ENCODE results near the gene SPO11.

Gene SPO11

GRCh38 chr20:57384953-57385761 lies 55.6 kb downstream of the SPO11 start:
- no peak overlapping the region for H3K27ac ChIP-seq (ENCODE audit: low read depth, low read length, severe bottlenecking)
- WGBS, 2 experiments (ENCODE audit: insufficient coverage in 2 of 2): 93 to 95% methylated on average over 24 to 28 of the region's 29 CpGs
- H3K4me3 ChIP-seq (ENCODE audit: extremely low read depth, insufficient read depth, low read length, poor library complexity, severe bottlenecking): no peak overlapping the region
- H3K4me1 ChIP-seq (ENCODE audit: control insufficient read depth, insufficient read depth, low read length, poor library complexity, severe bottlenecking): peaks cover 7% of the 10 kb centered on the region
- H3K9me3 ChIP-seq (ENCODE audit: control insufficient read depth, low read length): no peaks in the 10 kb centered on the region
- H3K36me3 ChIP-seq (ENCODE audit: control insufficient read depth, insufficient read depth, low read length): peaks cover 19% of the 10 kb centered on the region

GRCh38 chr20:57385940-57386339 lies 56.3 kb downstream of the SPO11 start:
- 95 to 100% methylated on average over 3 to 4 of the region's 6 CpGs for WGBS, 2 experiments (ENCODE audit: insufficient coverage in 2 of 2)

GRCh38 chr20:57386762-57387161 lies 57.2 kb downstream of the SPO11 start:
- H3K27ac ChIP-seq (ENCODE audit: low read depth, low read length, severe bottlenecking): no peak overlapping the region
- H3K9me3 ChIP-seq (ENCODE audit: control insufficient read depth, low read length): no peaks in the 10 kb centered on the region
- 95 to 100% methylated on average over 3 to 4 of the region's 4 CpGs for WGBS, 2 experiments (ENCODE audit: insufficient coverage in 2 of 2)
- peaks cover 14% of the 10 kb centered on the region for H3K36me3 ChIP-seq (ENCODE audit: control insufficient read depth, insufficient read depth, low read length)
- peaks cover 13% of the 10 kb centered on the region for H3K4me1 ChIP-seq (ENCODE audit: control insufficient read depth, insufficient read depth, low read length, poor library complexity, severe bottlenecking)
- no peak overlapping the region for H3K4me3 ChIP-seq (ENCODE audit: extremely low read depth, insufficient read depth, low read length, poor library complexity, severe bottlenecking)

More at GRCh38 chr20:57385940-57386339, 56.3 kb downstream of the SPO11 start:
- H3K9me3 ChIP-seq (ENCODE audit: control insufficient read depth, low read length): no peaks in the 10 kb centered on the region
- peaks cover 13% of the 10 kb centered on the region for H3K4me1 ChIP-seq (ENCODE audit: control insufficient read depth, insufficient read depth, low read length, poor library complexity, severe bottlenecking)
- no peak overlapping the region for H3K4me3 ChIP-seq (ENCODE audit: extremely low read depth, insufficient read depth, low read length, poor library complexity, severe bottlenecking)
- peaks cover 14% of the 10 kb centered on the region for H3K36me3 ChIP-seq (ENCODE audit: control insufficient read depth, insufficient read depth, low read length)
- H3K27ac ChIP-seq (ENCODE audit: low read depth, low read length, severe bottlenecking): no peak overlapping the region

- Histone ChIP-seq H3K4me1 (ENCODE audit: control insufficient read depth, insufficient read depth, low read length, poor library complexity, severe bottlenecking) (peaks cover 13% of the 10 kb centered on the region), H3K27ac (ENCODE audit: low read depth, low read length, severe bottlenecking) (no peak overlapping the region), H3K9me3 (ENCODE audit: control insufficient read depth, low read length) (no peaks in the 10 kb centered on the region), H3K4me3 (ENCODE audit: extremely low read depth, insufficient read depth, low read length, poor library complexity, severe bottlenecking) (no peak overlapping the region), H3K36me3 (ENCODE audit: control insufficient read depth, insufficient read depth, low read length) (peaks cover 11% of the 10 kb centered on the region)
- WGBS, 2 experiments (ENCODE audit: insufficient coverage in 2 of 2): 84 to 97% methylated on average over 6 to 7 of the region's 8 CpGs
These were observed 57.9 kb downstream of the SPO11 start for GRCh38 chr20:57387463-57387862.

GRCh38 chr20:57387945-57388371 lies 58.4 kb downstream of the SPO11 start:
- H3K4me1 ChIP-seq (ENCODE audit: control insufficient read depth, insufficient read depth, low read length, poor library complexity, severe bottlenecking): peaks cover 17% of the 10 kb centered on the region
- 90 to 93% methylated on average over 4 to 5 of the region's 7 CpGs for WGBS, 2 experiments (ENCODE audit: insufficient coverage in 2 of 2)
- no peak overlapping the region for H3K4me3 ChIP-seq (ENCODE audit: extremely low read depth, insufficient read depth, low read length, poor library complexity, severe bottlenecking)
- H3K36me3 ChIP-seq (ENCODE audit: control insufficient read depth, insufficient read depth, low read length): peaks cover 11% of the 10 kb centered on the region
- no peaks in the 10 kb centered on the region for H3K9me3 ChIP-seq (ENCODE audit: control insufficient read depth, low read length)
- H3K27ac ChIP-seq (ENCODE audit: low read depth, low read length, severe bottlenecking): no peak overlapping the region

- no peaks in the 10 kb centered on the region for H3K9me3 ChIP-seq (ENCODE audit: control insufficient read depth, low read length)
- no peak overlapping the region for H3K4me3 ChIP-seq (ENCODE audit: extremely low read depth, insufficient read depth, low read length, poor library complexity, severe bottlenecking)
- H3K4me1 ChIP-seq (ENCODE audit: control insufficient read depth, insufficient read depth, low read length, poor library complexity, severe bottlenecking): peaks cover 24% of the 10 kb centered on the region
- 9 to 13% methylated on average over 30 to 53 of the region's 57 CpGs for WGBS, 2 experiments (ENCODE audit: insufficient coverage in 2 of 2)
- H3K36me3 ChIP-seq (ENCODE audit: control insufficient read depth, insufficient read depth, low read length): peaks cover 21% of the 10 kb centered on the region
- H3K27ac ChIP-seq (ENCODE audit: low read depth, low read length, severe bottlenecking): no peak overlapping the region
These were observed 59.5 kb downstream of the SPO11 start for GRCh38 chr20:57388953-57389694.

- Histone ChIP-seq H3K36me3 (ENCODE audit: control insufficient read depth, insufficient read depth, low read length) (peaks cover 28% of the 10 kb centered on the region), H3K4me3 (ENCODE audit: extremely low read depth, insufficient read depth, low read length, poor library complexity, severe bottlenecking) (peak overlapping the region; percentile 16), H3K27ac (ENCODE audit: low read depth, low read length, severe bottlenecking) (no peak overlapping the region), H3K4me1 (ENCODE audit: control insufficient read depth, insufficient read depth, low read length, poor library complexity, severe bottlenecking) (peaks cover 26% of the 10 kb centered on the region), H3K9me3 (ENCODE audit: control insufficient read depth, low read length) (no peaks in the 10 kb centered on the region)
- WGBS, 2 experiments (ENCODE audit: insufficient coverage in 2 of 2): 29 to 34% methylated on average over 34 to 44 of the region's 52 CpGs
These were observed 60.3 kb downstream of the SPO11 start for GRCh38 chr20:57389695-57390603.

GRCh38 chr20:57390604-57391438 lies 61.2 kb downstream of the SPO11 start, which contains the start of gene RBM38:
Gene RBM38, plus strand, starts transcription at chr20:57391396. Its CDS starts 186 bp downstream, at chr20:57391582.
- Histone ChIP-seq H3K9me3 (ENCODE audit: control insufficient read depth, low read length) (no peaks in the 10 kb centered on the region), H3K4me1 (ENCODE audit: control insufficient read depth, insufficient read depth, low read length, poor library complexity, severe bottlenecking) (peaks cover 34% of the 10 kb centered on the region), H3K27ac (ENCODE audit: low read depth, low read length, severe bottlenecking) (peak within 1 kb of the TSS; percentile 10), H3K36me3 (ENCODE audit: control insufficient read depth, insufficient read depth, low read length) (peaks cover 32% of the 10 kb centered on the region), H3K4me3 (ENCODE audit: extremely low read depth, insufficient read depth, low read length, poor library complexity, severe bottlenecking) (peak within 1 kb of the TSS; percentile 55)
- WGBS, 2 experiments (ENCODE audit: insufficient coverage in 2 of 2): 17 to 19% methylated on average over 54 to 57 of the region's 78 CpGs

GRCh38 chr20:57391439-57392301 lies 62.1 kb downstream of the SPO11 start:
- Histone ChIP-seq H3K27ac (ENCODE audit: low read depth, low read length, severe bottlenecking) (no peak overlapping the region), H3K4me3 (ENCODE audit: extremely low read depth, insufficient read depth, low read length, poor library complexity, severe bottlenecking) (peak overlapping the region; percentile 55), H3K9me3 (ENCODE audit: control insufficient read depth, low read length) (no peaks in the 10 kb centered on the region), H3K4me1 (ENCODE audit: control insufficient read depth, insufficient read depth, low read length, poor library complexity, severe bottlenecking) (peaks cover 40% of the 10 kb centered on the region), H3K36me3 (ENCODE audit: control insufficient read depth, insufficient read depth, low read length) (peaks cover 33% of the 10 kb centered on the region)
- 1% methylated on average over 51 to 64 of the region's 98 CpGs for WGBS, 2 experiments (ENCODE audit: insufficient coverage in 2 of 2)
